Endothelial cell of umbilical vein (primary cell): ENCODE data around the gene KBTBD13. TPM values are rescaled to one million over a fixed set of nuclear protein-coding genes. Genes with fewer than 3 reads are reported as not detected.

Source experiments
- BruUV-seq: library from RNA; stranded (reverse); fragments of 400-500 nt; replicated peaks from 2 replicates; lab custom pipeline; 2021; lab: Mats Ljungman, UMichigan
- CTCF ChIA-PET: fragments of 300-600, 350-600 bp; sonication (Branson Sonifier 250); formaldehyde crosslinking; loops from one replicate; lab custom pipeline; 2021; ENCODE audit warnings: antibody characterized with exemption, inconsistent platforms; lab: Charles Lee
- POLR2A ChIA-PET: fragments of 300-600, 350-600 bp; sonication (Branson Sonifier 250); formaldehyde crosslinking; loops from one replicate; lab custom pipeline; 2021; ENCODE audit warnings: antibody characterized with exemption, inconsistent platforms; lab: Charles Lee
- DNase-seq: peaks from one replicate; pipeline ENCODE4 v3.0.0-alpha.2; 2011; ENCODE audit warnings: low read depth, low spot score
- FAIRE-seq: peaks from 2 replicates; lab custom pipeline; 2011; peaks lifted over from hg19 to GRCh38; lab: Jason Lieb, UNC
- H2AFZ ChIP-seq: 2 replicates; pipeline ENCODE4 v1.6.0; 2012; ENCODE audit warnings: low read depth, low read length, control low read depth, inconsistent platforms
- H3K27ac ChIP-seq: 2 replicates; pipeline ENCODE4 v1.5.1; 2011; ENCODE audit warnings: low read depth, mild to moderate bottlenecking, control low read depth, low read length, moderate library complexity; ENCODE audit not compliant: insufficient read depth
- H3K27me3 ChIP-seq, 2 experiments: 2 replicates each; pipeline versions ENCODE4 v1.6.0 to v1.6.1; 2011; ENCODE audit warnings: low read length in 2 of 2, mixed read lengths in 1 of 2; ENCODE audit not compliant: control insufficient read depth in 2 of 2, insufficient read depth in 2 of 2
- H3K36me3 ChIP-seq, 2 experiments: 2 replicates in 1 of 2; 3 replicates in 1 of 2; pipeline ENCODE4 v1.5.1; 2011; ENCODE audit warnings: low read length in 2 of 2, mild to moderate bottlenecking in 1 of 2, moderate library complexity in 1 of 2; ENCODE audit not compliant: control insufficient read depth in 2 of 2, insufficient read depth in 2 of 2; ENCODE audit errors: extremely low read depth in 1 of 2
- H3K4me1 ChIP-seq: 3 replicates; pipeline ENCODE4 v1.5.1; 2011; ENCODE audit warnings: mild to moderate bottlenecking, low read length; ENCODE audit not compliant: control insufficient read depth, insufficient read depth; ENCODE audit errors: extremely low read depth
- H3K4me2 ChIP-seq: 2 replicates; pipeline ENCODE4 v1.6.1; 2011; ENCODE audit warnings: low read length, control low read depth, mixed read lengths; ENCODE audit not compliant: insufficient read depth
- H3K4me3 ChIP-seq, 3 experiments: fragments of 200-600 bp in 1 of 3; sonication (generic), shearing (Covaris generic) in 1 of 3; replicated peaks in 1 of 3; 2 replicates each; pipeline ENCODE4 v1.5.1; 2011 to 2016; ENCODE audit warnings: control low read depth in 3 of 3, low read length in 3 of 3, mild to moderate bottlenecking in 2 of 3, inconsistent platforms in 1 of 3, low read depth in 1 of 3, moderate library complexity in 1 of 3; ENCODE audit not compliant: insufficient read depth in 1 of 3
- H3K79me2 ChIP-seq: 2 replicates; pipeline ENCODE4 v1.6.0; 2012; ENCODE audit warnings: low read length, inconsistent platforms; ENCODE audit not compliant: control insufficient read depth, insufficient read depth
- H3K9ac ChIP-seq: replicated peaks from 2 replicates; pipeline ENCODE3; 2011; ENCODE audit warnings: low read length, control low read depth; ENCODE audit not compliant: insufficient read depth; ENCODE audit errors: extremely low read depth
- H3K9me1 ChIP-seq: replicated peaks from 3 replicates; pipeline ENCODE4 v1.6.0; 2011; ENCODE audit warnings: mild to moderate bottlenecking, low read length; ENCODE audit not compliant: control insufficient read depth, insufficient read depth; ENCODE audit errors: extremely low read depth
- H3K9me3 ChIP-seq: replicated peaks from 2 replicates; pipeline ENCODE4 v1.5.1; 2012; ENCODE audit warnings: low read length, inconsistent platforms; ENCODE audit not compliant: control insufficient read depth, insufficient read depth
- H4K20me1 ChIP-seq: replicated peaks from 2 replicates; pipeline ENCODE3; 2011; ENCODE audit warnings: mild to moderate bottlenecking, low read length; ENCODE audit not compliant: control insufficient read depth, insufficient read depth; ENCODE audit errors: extremely low read depth
- CTCF ChIP-seq, 2 donors: IDR thresholded peaks; 1 replicate in 1 of 2; 2 replicates in 1 of 2; pipeline ENCODE4 v1.5.1; 2011; ENCODE audit warnings: low read length in 2 of 2, mild to moderate bottlenecking in 2 of 2, moderate library complexity in 2 of 2, control low read depth in 1 of 2, inconsistent platforms in 1 of 2, low read depth in 1 of 2; ENCODE audit not compliant: insufficient read depth in 1 of 2; ENCODE audit errors: extremely low read depth in 1 of 2
- EZH2 ChIP-seq: IDR thresholded peaks from 2 replicates; pipeline ENCODE4 v1.6.1; 2012; ENCODE audit warnings: borderline replicate concordance, low read depth, mild to moderate bottlenecking, moderate library complexity, low read length, inconsistent platforms; ENCODE audit not compliant: severe bottlenecking
- FOS ChIP-seq: IDR thresholded peaks from 2 replicates; pipeline ENCODE4 v1.6.1; 2011; ENCODE audit warnings: mild to moderate bottlenecking, low read length, moderate library complexity, borderline replicate concordance; ENCODE audit not compliant: insufficient read depth
- GATA2 ChIP-seq: IDR thresholded peaks from 2 replicates; pipeline ENCODE4 v1.7.0; 2011; ENCODE audit warnings: low read depth, mild to moderate bottlenecking, moderate library complexity, mixed read lengths, low read length; ENCODE audit not compliant: insufficient read length, insufficient read depth
- JUN ChIP-seq: IDR thresholded peaks from 2 replicates; pipeline ENCODE4 v1.6.1; 2011; ENCODE audit warnings: borderline replicate concordance, low read depth; ENCODE audit not compliant: insufficient read length, insufficient read depth
- MAX ChIP-seq: IDR thresholded peaks from 2 replicates; pipeline ENCODE4 v1.6.1; 2011; ENCODE audit not compliant: insufficient read depth, insufficient read length
- MYC ChIP-seq: IDR thresholded peaks from one replicate; pipeline ENCODE4 v1.6.1; 2011; ENCODE audit warnings: mild to moderate bottlenecking, low read depth, low read length
- POLR2A ChIP-seq: IDR thresholded peaks from 2 replicates; pipeline ENCODE4 v1.6.1; 2012; ENCODE audit warnings: low read depth, mild to moderate bottlenecking, control low read depth, low read length
- POLR2AphosphoS5 ChIP-seq: IDR thresholded peaks from 2 replicates; pipeline ENCODE4 v1.6.1; 2012; ENCODE audit warnings: low read depth, mild to moderate bottlenecking, control low read depth, low read length, moderate library complexity; ENCODE audit not compliant: insufficient read depth
- dilution Hi-C: fragments of 300-500 bp; cut with MboI; formaldehyde crosslinking; loops from one replicate; pipeline ENCODE4 v1.15.0; 2019; ENCODE audit warnings: low sequenced_read_pairs; ENCODE audit not compliant: extremely low pct_ligation_motif_present
- intact Hi-C: fragments of 100-400 bp; cut with micrococcal nuclease; formaldehyde crosslinking; loops from one replicate; pipeline ENCODE4 v1.10.0; 2022
- polyA plus RNA-seq, 4 experiments: library from polyadenylated mRNA; depleted of rRNA in 3 of 4; stranded (reverse) in 3 of 4; unstranded in 1 of 4; fragments of >200 nt; gene quantifications; 2 replicates each; pipeline versions ENCODE4 v1.2.1 to v1.2.3, GENCODE V29; 2011 to 2012; ENCODE audit warnings: missing spikeins in 1 of 4
- total RNA-seq: library from RNA; stranded (reverse); gene quantifications from 2 replicates; pipeline ENCODE4 v1.2.3, GENCODE V29; 2021

KBTBD13 gene
- total and polyA plus RNA-seq, 2 donors (not counting 3 experiments of a cell fraction or from before 2014, with no cell fraction given) = not detected

GRCh38 chr15:65102912-65103311 lies 26.4 kb downstream of the KBTBD13 start:
- CTCF ChIA-PET = interaction anchor here (0.7 to 5.4 kb wide), 9 partner anchors 11 to 69 kb away, joined by 3 to 64 read pairs (median 5); partner anchors contain the start of genes PDCD7 and UBAP1L
- no peak for FAIRE-seq

More at GRCh38 chr15:65102912-65103311, 26.4 kb downstream of the KBTBD13 start:
- Histone ChIP-seq H3K9me3 (no peaks in the 10 kb centered on the region), H3K27me3 (no peaks in the 10 kb centered on the region), H3K4me2 (no peak overlapping the region), H3K4me1 (peaks cover 2% of the 10 kb centered on the region), H3K27ac (no peak overlapping the region), H3K4me3 (no peak overlapping the region), H3K36me3 (peaks cover 0 to 8% of the 10 kb centered on the region in 2 experiments), H3K9me1 (no peaks in the 10 kb centered on the region), H4K20me1 (no peaks in the 10 kb centered on the region), H2AFZ (no peak overlapping the region), H3K9ac (no peak overlapping the region), H3K79me2 (no peaks in the 10 kb centered on the region)
- dilution Hi-C loops = no loop called here
- intact Hi-C loops = no loop called here
- TF ChIP-seq FOS (no peak), POLR2AphosphoS5 (no peak), MAX (no peak), JUN (no peak), EZH2 (no peak), MYC (no peak), CTCF (IDR thresholded peaks at IDR 0.05; ENCODE audit: extremely low read depth in 1 of 2, insufficient read depth in 1 of 2, low read depth in 1 of 2, low read length in 2 of 2) (no peak), POLR2A (no peak), GATA2 (no peak)
- no TSS peak for BruUV-seq
- POLR2A ChIA-PET = no interaction called here
- no peak for DNase-seq
